Measurements from ENCODE around the gene CPA1.

CPA1 gene

DNA sequence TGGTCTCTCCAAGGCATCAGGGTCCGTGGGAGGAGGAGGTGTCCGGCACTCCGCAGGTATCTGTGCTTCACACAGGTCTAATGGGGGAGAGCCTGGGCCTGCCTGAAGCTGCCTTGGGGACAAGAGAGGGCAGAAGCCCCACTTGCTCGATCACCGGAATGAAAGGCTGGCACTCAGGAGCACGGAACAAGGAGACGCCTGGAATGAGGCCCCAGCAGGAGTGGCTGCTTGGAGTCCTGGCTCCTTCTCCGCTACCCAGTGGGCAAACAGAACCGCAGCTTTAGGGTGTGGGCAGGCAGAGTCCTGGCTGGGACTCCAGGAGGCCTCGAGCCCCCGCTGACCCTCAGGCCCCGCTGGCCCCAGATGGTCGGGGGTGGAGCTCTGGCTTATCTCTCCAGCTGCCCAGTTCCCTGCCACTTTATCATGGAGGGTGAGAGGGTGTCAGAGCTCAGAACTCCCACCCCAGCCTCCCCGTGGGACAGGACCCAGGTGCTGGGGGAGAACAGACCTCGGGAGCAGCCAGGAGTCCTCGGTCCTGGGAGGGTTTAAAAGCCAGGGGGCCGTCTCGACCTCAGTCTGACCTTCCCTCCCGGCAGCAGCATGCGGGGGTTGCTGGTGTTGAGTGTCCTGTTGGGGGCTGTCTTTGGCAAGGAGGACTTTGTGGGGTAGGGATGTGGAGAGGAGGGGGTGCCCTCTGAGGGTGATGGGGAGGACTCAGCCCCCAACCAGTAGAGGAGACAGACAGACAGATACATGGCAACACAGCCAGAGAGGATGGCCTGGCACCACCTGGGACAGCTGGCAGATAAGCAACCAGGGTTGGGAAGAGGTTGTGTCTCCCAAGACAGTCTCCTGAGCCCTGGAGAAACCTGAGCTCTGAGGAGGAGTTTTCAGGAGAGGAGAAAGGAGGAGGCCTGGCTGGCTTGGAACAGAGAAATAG is at the start of gene CPA1:
CPA1 (plus strand) TSS at position 574 of the 940 bp plus-strand sequence; CDS start at position 601, 27 bp downstream.
- DNase-seq: no peak

DNA sequence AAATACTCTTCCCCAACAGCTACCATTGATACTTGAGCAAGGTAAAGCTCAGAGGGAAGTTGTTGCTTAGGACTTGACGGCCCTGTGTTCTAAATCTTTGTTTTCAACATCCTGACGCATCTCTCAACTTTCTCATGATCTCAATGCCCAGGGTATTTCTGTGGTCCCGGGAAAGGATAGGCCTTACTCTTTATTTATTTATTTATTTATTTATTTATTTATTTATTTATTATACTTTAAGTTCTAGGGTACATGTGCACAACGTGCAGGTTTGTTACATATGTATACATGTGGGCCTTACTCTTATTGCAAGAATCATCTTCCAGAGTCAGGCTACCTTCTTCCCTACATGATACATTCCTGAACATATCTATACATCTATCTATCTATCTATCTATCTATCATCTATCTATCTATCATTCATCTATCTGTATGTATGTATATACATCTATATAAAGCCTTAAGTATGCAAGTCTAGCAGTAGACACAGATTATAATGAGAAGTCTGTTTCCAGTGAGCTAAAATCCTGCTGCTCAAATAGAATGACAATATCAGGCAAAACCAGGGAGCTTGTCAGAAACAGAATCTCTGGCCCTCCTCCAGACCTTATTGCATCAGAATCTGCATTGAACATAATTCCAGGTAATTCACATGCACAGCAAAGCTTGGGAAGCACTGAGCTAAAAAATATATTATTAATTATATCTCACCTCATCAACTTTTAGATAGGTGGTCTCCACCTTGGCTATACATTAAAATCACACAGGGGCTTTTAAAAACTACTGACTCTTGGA is 47.8 kb upstream of the CPA1 start:
- DNase-seq: no peak

DNA sequence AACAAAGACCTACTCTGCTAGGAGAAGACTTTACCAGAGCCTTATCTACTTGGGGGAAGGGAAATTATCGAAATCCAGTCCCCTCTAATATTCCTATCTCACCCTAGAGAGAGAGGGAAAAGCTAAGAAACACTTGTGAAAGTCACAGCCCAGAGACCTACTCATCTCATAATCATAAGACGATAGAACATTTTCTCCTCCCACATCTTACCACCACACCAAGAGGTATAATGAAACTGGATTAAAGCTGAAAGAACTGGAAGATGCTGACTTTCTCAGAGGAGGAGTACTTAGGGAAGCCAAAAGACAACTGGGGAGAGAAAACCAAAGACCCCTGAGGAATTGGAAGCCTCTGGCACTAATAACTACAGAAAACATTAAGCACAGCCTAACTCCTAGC is 46.5 kb upstream of the CPA1 start:
- no peak for DNase-seq

DNA sequence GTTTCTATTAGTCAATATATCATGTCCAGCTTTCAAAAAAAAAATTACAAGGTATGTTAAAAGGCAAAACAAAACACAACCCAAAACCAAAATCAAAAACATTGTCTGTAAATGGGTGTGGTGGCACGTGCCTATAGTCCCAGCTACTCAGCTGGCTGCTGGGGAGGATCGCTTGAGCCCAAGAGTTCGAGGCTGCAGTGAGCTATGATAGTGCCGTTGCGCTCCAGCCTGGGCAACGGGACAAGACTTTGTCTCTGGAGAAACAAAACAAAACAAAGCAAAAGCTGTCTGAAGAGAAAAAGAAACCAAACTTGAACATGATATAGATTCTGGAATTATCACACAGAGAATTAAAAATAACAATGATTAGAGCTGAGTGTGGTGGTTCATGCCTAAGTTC is 46.0 kb upstream of the CPA1 start:
- DNase-seq: no peak

DNA sequence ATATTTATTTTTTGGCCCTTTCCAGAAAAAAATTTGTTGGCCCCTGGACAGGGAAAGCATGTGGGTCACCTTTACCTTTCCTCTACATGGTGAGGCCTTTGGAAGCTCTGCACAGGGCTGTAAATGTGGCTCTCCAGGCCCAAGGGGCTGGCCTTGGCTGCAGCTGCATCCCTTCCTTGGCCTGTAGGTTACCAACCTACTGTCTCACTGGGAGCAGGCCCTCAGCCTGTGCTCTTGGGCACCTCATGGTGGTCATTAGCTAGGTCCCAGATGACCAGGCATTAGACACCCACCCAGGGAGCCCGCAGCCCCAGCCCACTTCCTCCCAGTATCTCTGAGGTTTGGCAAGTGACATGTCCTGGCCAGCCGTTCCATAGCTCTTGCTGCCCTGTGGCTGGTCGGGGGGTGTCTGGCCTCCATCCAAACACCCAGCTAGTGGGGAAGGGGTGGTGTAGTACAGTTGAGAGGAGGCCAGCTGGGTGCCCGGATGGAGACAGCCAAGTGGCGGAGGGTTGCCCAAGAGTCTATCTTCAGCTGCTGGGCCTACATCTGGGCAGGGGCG is 42.8 kb upstream of the CPA1 start:
- no peak for DNase-seq

DNA sequence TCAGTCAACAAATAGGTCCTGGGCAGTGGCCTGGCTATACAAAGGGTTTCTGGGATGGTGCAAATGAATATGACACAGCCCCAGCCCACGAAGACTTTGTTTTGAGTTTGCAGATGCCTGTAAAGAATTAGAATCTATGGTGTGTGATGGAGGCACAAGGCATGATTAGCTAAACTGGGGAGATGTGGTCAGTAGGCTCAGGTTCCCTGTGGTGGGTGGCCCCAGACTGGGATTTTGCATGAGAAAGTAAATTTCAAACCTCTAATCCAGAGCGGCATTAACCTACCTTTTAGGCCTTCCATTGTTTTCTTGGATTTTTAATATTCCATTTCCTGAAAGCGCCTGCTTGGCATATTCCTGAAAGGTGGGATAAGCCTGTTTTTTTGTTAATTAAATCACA is 42.1 kb upstream of the CPA1 start:
- DNase-seq: no peak

DNA sequence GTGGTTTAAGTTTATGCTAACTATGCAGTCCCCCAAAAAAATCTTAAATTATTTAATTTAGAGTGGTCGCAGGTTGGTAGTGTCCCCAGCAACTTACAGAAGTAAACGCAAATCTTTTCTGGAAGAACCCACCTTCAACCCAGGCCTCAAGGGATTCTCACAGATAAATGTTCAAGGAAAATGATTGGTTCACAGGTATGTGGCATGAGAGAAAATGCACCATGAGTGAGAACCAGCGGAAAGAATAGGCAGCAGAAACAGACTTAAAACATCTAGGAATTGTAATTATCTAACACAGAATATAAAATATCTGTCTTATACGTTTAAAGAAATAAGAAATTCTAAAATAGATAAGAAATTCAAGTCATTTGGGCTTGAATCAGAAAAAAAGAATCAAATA is 38.4 kb upstream of the CPA1 start:
- no peak for DNase-seq

DNA sequence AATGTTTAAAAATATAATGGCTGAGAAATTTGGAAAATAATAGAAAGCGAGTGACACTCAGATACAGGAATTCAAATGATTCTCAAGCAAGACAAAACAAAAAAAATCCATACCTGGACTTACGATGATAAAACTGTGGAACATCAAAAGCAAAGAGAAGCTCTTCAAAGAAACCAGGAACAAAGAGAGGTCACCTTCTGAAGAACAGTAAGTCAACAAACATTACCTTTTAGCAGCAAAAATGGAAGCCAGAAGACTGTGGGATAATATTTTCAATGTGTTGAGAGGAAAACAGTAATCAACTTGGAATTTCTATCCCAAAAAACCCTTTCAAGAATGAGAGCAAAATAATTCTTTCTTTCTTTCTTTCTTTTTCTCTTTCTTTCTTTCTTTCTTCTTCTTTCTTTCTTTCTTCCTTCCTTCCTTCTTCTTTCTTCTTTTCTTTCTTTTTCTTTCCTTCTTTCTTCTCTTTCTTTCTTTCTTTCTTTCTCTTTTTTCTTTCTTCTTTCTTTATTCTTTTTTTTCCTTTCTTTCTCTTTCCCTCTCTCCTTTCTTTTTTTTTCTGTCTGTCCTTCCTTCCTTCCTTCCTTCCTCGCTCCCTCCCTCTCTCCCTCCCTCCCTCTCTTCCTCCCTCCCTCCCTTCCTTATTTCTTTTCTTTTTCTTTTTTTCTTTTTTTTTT is 37.5 kb upstream of the CPA1 start:
- DNase-seq: no peak

DNA sequence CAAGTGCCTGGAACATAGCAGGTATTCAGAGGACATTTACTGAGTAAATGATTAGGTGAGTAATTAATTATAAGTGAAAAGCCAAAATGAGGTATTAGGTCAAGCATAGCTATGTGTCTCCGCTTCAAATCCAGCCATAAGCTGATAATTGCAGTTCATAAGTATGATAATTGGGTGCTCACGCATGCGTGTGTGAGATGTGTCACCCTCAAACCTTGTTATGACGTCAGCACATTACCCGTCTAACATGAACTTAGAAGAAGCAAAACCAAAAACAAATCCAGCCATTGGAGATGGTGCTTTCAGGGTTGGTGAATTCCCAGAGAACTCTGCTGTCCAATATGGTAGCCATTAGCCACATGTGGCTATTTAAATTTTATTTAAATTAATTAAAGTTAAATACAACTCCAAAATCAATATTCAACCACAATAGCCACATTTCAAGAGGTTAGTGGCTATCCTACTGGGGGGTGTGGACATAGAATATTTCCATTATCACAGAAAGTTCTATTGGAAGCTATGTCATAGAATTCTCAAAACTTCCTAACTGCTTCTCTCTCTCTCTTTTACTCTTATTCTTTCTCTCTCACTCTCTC is 35.9 kb upstream of the CPA1 start, which contains the start of gene CPA5:
CPA5 (plus strand) TSS at position 546 of the 596 bp plus-strand sequence. CDS start 1,670 bp downstream, outside the sequence.
- DNase-seq: no peak

DNA sequence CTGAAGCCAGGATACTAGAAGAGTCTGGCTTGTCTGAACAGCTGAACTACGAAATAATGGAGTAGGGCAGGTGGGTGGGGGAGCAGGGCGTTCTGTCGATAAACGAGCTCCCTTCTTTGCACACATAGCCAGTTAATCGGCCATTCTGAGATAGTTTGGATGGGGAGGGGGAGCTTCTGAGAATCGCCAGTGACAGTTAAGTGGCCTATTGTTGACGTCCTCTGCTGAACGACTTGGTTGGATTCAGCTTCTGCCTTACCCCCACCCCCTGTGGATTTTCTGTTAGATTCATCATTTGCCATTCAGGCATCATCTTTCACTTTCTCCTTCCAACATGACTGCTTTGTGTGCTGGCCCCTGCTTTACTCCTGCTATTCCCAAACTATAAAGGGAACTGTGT is 35.2 kb upstream of the CPA1 start:
- DNase-seq: no peak

DNA sequence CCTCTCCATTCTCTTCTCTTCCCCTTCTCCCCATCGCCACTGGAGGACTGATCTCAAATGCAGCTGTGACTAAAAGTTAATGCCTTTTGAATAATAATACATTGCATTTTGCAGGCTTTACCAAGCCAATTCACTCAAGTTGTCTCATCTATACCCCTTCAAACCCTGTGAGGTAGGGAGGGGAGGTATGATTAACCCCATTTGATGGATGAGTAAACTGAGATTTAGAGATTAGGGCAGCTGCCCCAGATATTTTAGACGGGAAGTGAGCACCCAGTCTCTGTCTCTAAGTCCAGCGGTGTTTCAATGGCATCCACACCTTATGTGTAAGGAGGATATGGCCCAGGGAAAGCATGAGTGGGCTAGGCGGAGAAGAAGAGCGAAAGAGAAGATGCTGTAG is 34.6 kb upstream of the CPA1 start:
- no peak for DNase-seq

DNA sequence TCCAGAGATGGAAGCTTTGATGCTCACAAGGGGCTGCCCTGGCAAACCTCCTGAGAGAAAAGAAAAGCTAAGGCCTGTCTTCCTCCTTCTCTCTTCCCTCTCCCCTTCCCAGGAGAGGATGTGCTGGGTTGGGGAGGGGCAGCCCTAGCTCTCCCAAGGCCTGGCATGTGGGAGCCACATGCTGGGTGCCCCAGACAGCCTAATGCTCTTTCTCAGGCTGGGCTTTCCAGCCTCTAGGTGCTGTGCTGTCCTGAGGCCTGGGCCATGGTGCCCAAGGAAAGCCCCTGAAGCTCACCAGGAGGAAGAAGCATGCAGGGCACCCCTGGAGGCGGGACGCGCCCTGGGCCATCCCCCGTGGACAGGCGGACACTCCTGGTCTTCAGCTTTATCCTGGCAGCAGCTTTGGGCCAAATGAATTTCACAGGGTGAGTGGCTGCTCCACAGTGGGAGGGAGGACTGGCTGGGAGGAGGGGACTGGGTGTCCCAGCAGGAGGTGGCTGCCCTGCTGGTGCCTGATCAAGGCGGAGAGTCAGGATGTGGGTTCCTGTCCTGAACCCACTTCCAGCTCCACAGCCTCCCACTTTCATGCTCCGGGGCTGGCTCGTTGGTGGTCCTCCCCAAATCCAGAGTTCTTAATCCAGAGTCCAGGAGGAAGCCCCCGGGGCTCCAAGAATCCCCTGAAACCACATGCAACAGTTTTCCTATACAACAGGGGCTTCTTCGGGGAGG is 34.0 kb upstream of the CPA1 start:
- no peak for DNase-seq

DNA sequence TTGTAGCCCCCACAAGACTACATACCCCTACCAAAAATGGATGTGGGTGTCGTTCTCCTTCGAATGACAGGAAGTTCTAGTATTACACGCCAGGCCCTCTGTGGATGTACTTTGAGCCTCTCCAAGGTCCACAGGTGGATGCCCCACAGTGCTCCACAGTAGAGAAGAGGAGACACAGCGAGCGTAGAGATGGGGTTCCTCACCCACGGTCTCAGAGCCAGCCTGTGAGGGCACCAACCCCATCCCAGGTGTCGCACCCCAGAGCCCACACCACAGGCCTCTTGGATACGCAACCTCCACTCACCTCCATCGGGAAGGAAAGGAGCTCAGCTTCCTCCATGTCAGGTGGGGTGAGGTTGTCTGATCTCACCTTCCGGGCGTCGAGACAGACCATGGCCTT is 33.4 kb upstream of the CPA1 start:
- DNase-seq: no peak

DNA sequence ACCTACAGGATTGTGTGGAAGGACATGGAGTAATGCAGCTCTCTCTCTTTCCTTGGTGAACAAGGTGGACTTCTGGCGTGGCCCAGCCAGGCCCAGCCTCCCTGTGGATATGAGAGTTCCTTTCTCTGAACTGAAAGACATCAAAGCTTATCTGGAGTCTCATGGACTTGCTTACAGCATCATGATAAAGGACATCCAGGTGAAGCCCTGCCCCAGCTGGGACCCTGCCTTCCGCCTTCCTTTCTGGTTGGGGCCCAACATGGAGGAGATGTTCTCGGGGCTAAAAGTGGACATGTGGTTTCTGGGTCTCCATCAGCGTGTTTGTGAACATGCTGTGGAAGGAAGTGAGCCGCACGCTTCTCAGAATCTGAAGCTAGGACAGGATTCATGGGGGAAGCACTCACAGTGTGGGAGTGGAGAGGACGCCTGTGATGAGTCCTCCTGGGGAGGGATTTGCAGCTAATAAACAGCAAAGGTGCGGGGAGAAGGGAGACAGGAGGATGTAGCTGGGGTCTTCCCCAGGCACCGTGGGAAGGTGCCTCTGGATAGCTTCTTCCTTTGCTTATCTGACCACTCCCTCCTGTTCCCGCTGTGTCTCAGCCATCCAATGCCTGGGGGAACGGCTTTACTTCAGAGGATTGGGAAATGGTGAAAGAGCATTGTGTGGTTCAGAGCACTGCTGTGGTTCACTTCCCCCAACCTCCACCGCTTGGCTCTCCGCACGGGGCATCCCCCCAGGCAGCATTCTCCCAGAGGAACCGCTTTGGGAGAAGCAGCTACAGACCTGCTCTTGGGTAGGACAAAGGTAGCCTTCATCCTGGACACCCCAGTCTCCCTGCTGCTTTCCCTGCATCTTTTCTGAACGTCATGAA is 30.1 kb upstream of the CPA1 start:
- no peak for DNase-seq

DNA sequence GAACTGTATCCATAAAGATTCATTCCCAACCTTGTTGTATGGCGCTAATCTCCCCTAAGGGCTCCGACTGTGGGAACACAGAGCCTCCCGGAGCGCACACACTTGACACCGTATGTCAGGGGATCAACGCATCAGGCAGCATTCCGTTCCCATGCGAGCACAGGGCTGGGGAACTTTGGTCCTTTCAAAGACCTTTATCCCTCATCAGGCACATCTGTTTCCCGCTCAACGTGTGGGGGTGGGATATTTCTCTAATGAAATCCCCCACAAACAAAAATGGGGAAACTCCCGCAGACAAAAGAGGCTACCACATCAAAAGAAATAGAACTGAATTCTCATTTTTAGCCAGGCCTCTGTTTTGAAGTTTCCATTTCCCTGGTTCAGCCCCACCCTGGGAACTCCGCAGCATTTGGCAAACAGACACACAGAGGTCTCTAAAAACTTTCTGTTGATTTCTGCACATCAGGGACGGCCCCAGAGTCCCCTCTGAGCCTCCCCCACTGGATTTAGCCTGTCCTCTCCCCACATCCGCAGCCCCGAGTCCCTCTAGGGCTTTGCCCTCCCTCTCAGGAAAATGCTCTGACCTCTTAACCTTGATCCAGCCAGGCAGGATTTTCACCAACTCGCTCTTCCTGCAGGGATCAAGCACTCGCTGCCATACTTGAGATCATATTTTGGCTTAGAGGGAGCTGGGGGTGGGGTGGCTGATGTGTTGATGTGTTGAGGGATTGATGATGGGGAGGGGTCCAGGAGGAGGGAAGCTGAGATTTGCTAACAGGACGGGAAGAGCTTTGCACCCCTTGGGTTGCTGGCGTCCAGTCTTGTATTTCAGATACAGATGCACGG is 29.1 kb upstream of the CPA1 start:
- no peak for DNase-seq

DNA sequence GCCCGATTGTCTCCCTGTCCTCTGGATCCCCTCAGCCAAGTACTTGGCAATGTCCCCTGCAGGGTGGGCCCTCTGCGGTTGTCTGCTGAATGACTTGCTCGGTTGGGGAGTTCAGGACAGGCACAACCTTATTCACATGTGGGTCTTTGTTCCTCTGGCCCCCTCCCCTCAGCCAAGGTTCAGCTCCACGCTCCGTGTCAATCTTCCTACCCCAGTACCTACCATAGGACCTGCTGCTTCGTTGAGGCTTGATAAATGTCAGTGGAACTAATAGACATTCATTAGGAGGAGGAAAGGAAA is 28.6 kb upstream of the CPA1 start:
- DNase-seq: no peak

DNA sequence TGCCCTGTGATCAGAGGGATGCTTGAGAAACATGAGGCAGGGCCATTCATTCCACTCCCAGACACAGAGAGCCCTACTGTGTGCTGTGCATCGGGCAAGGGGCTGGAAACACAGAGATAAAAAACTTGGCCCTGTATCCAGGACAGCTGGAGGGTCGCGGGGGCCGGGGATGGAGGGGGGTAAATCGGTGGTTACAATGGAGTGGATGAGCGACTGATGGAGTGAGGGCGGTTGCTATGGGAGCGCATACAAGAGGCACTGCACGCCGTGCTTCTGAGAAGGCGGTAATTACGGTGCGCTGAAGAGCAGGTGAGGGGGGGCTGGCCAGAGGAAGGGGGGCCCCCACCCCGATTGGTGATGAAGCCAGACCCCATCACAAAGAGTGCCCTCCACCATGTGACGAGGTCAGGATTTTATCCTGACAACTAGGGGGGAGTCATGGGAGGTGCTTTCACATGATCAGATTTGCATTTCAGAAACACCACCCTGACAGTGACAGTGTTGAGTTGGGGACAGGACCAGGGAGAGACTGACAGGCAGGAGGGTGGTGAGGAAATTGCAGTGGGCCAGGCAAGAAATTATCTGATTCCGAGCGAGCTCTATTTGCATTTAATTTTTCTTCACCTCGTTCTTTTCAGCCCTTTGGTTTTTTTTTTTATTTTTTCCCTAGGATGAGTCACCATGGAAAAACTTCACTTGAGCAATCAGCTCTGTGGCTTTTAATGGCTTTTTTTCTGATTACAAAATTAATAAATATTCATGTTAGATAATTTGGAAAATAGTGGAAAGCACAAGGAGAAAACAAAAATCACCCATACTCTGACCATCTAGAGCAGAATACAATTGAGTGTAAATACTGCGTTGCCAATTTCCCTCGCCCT is 27.9 kb upstream of the CPA1 start:
- no peak for DNase-seq

DNA sequence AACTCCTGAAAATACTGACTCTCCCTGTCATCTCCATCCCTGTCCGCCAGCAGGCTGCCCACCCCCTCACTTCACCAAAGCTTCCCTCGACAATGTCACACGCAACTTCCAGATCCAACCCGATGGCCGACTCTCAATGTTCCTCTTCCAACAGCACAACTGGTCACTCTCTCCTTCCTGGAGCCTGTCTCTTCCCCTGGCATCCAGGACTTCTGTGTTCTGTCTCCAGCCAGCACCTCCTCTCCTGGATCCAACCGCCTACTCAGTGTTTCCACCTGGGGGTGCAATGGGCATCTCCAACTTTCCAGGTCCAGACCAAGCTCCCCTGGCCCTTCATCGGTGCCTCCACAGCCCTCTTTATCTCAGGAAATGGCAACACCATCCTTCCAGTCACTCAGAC is 27.1 kb upstream of the CPA1 start:
- DNase-seq: no peak

Measured in bone marrow (tissue), 2 donors.